OCI-LY7 (cell line): ENCODE data around the gene CRY2.

Experiments
- CTCF ChIP-seq: fragments of 200-600 bp; sonication (generic); conservative IDR thresholded peaks from 2 replicates; pipeline ENCODE4 v1.5.1; 2014; ENCODE audit warnings: mild to moderate bottlenecking, antibody characterized with exemption, low read length, moderate library complexity, mixed read lengths
- EZH2phosphoT487 ChIP-seq: fragments of 200-600 bp; sonication (generic); IDR thresholded peaks from 2 replicates; pipeline ENCODE4 v1.6.1; 2018; ENCODE audit warnings: low read depth, borderline replicate concordance, mild to moderate bottlenecking, mixed run types, antibody characterized with exemption, low read length, moderate library complexity, mixed read lengths

GRCh38 chr11:45897556-45897955 lies 50.3 kb downstream of the CRY2 start:
- TF ChIP-seq EZH2phosphoT487 = no peak
- TF ChIP-seq CTCF = no peak
